HG02588 (cell line): ENCODE measurements around the gene CDK14.
A peak's percentile ranks its signal among the peaks of the same experiment; 100 is the strongest.

Experiments
- ATAC-seq: cut with Tn5 transposase; IDR thresholded peaks from one replicate; pipeline ENCODE4 v1.9.1; 2021; ENCODE audit warnings: mild to moderate bottlenecking, moderate library complexity; ENCODE audit not compliant: unreplicated experiment

Gene CDK14

GRCh38 chr7:91039033-91039432, 442.9 kb downstream of the CDK14 start:
- ATAC-seq: no peak

GRCh38 chr7:91041141-91041540, 445.0 kb downstream of the CDK14 start:
- ATAC-seq: no peak

- ATAC-seq: no peak
Measured at GRCh38 chr7:91041901-91042484, 445.9 kb downstream of the CDK14 start.

- ATAC-seq: no peak
Measured at GRCh38 chr7:91043186-91043585, 447.1 kb downstream of the CDK14 start.

- ATAC-seq: no peak
Measured at GRCh38 chr7:91043924-91044645, 448.0 kb downstream of the CDK14 start.

GRCh38 chr7:91045606-91046005, 449.5 kb downstream of the CDK14 start:
- no peak for ATAC-seq

GRCh38 chr7:91046322-91047089, 450.4 kb downstream of the CDK14 start:
- no peak for ATAC-seq

GRCh38 chr7:91047636-91048035, 451.5 kb downstream of the CDK14 start:
- no peak for ATAC-seq

GRCh38 chr7:91050677-91051076, 454.6 kb downstream of the CDK14 start:
- peak; percentile 85 for ATAC-seq

GRCh38 chr7:91051966-91052365, 455.8 kb downstream of the CDK14 start:
- ATAC-seq: no peak

- no peak for ATAC-seq
Measured at GRCh38 chr7:91054374-91054773, 458.3 kb downstream of the CDK14 start.

GRCh38 chr7:91055219-91055618, 459.1 kb downstream of the CDK14 start:
- ATAC-seq: no peak

GRCh38 chr7:91062713-91063112, 466.6 kb downstream of the CDK14 start:
- ATAC-seq: no peak

GRCh38 chr7:91064052-91064451, 467.9 kb downstream of the CDK14 start:
- ATAC-seq: no peak

GRCh38 chr7:91064938-91065337, 468.8 kb downstream of the CDK14 start:
- ATAC-seq: no peak

- no peak for ATAC-seq
Measured at GRCh38 chr7:91066627-91067026, 470.5 kb downstream of the CDK14 start.

GRCh38 chr7:91067242-91067641, 471.1 kb downstream of the CDK14 start:
- ATAC-seq: no peak

- ATAC-seq: no peak
Measured at GRCh38 chr7:91068136-91068795, 472.1 kb downstream of the CDK14 start.

GRCh38 chr7:91069146-91069545, 473.0 kb downstream of the CDK14 start:
- ATAC-seq: no peak

GRCh38 chr7:91079487-91079886, 483.4 kb downstream of the CDK14 start:
- no peak for ATAC-seq

GRCh38 chr7:91080351-91080750, 484.2 kb downstream of the CDK14 start:
- no peak for ATAC-seq
